ENCODE results near the gene SLIT3.

Gene SLIT3

DNA sequence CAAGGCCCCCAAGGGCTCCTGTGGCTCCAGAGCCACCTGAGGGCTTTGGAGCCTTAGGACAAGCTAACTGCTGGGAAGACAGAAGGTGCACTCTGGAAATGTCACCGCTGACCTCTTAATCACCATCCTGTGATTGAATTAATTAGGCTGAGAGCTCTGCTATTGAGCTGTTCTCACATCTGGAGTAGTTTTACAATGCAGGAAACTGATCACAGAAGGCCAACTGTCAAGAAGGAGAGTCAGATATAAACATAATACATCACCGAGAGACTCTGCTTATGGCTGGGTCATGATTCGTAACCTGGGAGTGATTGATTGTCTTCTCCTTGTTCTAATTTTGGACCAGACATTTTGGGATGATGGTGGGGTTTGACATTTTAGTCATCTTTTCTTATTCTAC is 226.1 kb downstream of the SLIT3 start:
- TF ChIP-seq, protein P1, sequence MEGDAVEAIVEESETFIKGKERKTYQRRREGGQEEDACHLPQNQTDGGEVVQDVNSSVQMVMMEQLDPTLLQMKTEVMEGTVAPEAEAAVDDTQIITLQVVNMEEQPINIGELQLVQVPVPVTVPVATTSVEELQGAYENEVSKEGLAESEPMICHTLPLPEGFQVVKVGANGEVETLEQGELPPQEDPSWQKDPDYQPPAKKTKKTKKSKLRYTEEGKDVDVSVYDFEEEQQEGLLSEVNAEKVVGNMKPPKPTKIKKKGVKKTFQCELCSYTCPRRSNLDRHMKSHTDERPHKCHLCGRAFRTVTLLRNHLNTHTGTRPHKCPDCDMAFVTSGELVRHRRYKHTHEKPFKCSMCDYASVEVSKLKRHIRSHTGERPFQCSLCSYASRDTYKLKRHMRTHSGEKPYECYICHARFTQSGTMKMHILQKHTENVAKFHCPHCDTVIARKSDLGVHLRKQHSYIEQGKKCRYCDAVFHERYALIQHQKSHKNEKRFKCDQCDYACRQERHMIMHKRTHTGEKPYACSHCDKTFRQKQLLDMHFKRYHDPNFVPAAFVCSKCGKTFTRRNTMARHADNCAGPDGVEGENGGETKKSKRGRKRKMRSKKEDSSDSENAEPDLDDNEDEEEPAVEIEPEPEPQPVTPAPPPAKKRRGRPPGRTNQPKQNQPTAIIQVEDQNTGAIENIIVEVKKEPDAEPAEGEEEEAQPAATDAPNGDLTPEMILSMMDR (IDR thresholded peaks at IDR 0.05; ENCODE audit: low read depth, low read length, missing control alignments): no peak
- H3K36me3 ChIP-seq (replicated peaks): no peaks in the 10 kb centered on the region
- no peaks in the 10 kb centered on the region for H3K27me3 ChIP-seq (replicated peaks)
- in situ Hi-C loops (cut with HindIII; ENCODE audit: low pct_ligation_motif_present, low sequenced_read_pairs): no loop called here
- no peak overlapping the region for H3K27ac ChIP-seq
- H3K4me3 ChIP-seq (ENCODE audit: low read depth, low read length): no peak overlapping the region
- DNase-seq: no peak

DNA sequence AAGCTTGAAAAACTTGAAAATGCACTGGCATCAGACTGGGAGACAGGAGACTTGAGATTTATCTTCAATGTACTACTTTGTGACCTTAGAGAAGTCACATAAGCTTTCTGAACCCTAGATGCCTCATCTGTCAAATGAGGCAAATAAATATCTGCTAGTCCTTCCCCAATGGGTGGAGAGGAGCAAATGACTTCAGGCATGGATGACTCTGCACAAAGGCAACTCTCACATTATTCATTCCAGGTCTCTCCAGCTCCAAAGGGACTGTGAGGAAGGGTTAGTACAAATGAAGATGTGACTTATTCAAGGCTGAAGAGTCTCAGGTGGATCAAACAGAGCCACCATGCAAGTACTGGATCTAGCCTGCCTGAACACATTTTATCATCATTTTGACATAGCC is 228.7 kb downstream of the SLIT3 start:
- no peak for DNase-seq
- TF ChIP-seq, protein P1 (IDR thresholded peaks at IDR 0.05; ENCODE audit: low read depth, low read length, missing control alignments): no peak
- Histone ChIP-seq H3K36me3 (replicated peaks) (no peaks in the 10 kb centered on the region), H3K27ac (no peak overlapping the region), H3K27me3 (replicated peaks) (no peaks in the 10 kb centered on the region), H3K4me3 (ENCODE audit: low read depth, low read length) (no peak overlapping the region)
- in situ Hi-C loops (cut with HindIII; ENCODE audit: low pct_ligation_motif_present, low sequenced_read_pairs): no loop called here

DNA sequence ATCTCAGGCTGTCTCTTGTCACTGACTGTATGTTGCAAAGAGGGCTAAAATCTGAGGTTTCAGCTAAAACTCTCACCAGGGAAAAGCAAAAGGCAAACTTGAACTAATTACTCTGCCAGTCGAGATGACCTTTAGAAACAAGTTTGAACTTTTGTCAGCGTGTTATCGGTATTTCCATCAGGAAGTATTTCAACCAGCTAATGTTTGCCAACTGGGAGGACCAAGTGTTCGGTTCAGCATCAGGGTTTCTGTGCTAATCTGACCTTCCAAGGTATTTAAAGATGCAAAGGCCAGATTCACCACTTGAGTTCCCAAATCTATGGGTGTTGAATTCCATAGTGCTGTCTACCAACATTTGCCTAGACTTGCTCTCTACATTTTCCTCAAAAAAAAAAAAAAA is 230.5 kb downstream of the SLIT3 start:
- Histone ChIP-seq H3K27me3 (replicated peaks) (no peaks in the 10 kb centered on the region), H3K4me3 (ENCODE audit: low read depth, low read length) (no peak overlapping the region), H3K36me3 (replicated peaks) (no peaks in the 10 kb centered on the region), H3K27ac (no peak overlapping the region)
- DNase-seq: no peak
- in situ Hi-C loops (cut with HindIII; ENCODE audit: low pct_ligation_motif_present, low sequenced_read_pairs): no loop called here
- TF ChIP-seq, protein P1 (IDR thresholded peaks at IDR 0.05; ENCODE audit: low read depth, low read length, missing control alignments): no peak

DNA sequence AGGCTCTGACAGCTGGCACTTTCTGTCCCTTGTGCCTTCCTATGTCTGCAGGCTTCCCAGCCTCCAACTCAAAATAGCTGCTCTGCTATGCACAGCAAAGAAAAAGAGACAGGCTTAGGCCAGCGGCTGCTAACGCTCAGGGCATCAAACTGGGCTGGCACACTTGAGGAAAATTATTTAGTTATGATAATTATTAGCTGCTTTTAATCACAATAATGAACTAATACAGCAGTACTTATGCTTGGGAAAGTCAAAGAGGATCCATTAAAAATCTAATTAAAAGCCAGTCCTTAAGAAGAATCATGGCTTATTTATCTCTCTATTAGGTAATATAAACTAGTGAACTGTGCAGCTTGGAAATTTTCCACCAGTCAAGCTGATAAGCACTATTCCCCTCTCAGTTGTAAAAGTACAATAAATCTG is 233.2 kb downstream of the SLIT3 start:
- in situ Hi-C loops (cut with HindIII; ENCODE audit: low pct_ligation_motif_present, low sequenced_read_pairs): no loop called here
- TF ChIP-seq, protein P1 (IDR thresholded peaks at IDR 0.05; ENCODE audit: low read depth, low read length, missing control alignments): no peak
- no peak overlapping the region for H3K27ac ChIP-seq
- no peak for DNase-seq
- no peaks in the 10 kb centered on the region for H3K27me3 ChIP-seq (replicated peaks)
- H3K4me3 ChIP-seq (ENCODE audit: low read depth, low read length): no peak overlapping the region
- H3K36me3 ChIP-seq (replicated peaks): no peaks in the 10 kb centered on the region

DNA sequence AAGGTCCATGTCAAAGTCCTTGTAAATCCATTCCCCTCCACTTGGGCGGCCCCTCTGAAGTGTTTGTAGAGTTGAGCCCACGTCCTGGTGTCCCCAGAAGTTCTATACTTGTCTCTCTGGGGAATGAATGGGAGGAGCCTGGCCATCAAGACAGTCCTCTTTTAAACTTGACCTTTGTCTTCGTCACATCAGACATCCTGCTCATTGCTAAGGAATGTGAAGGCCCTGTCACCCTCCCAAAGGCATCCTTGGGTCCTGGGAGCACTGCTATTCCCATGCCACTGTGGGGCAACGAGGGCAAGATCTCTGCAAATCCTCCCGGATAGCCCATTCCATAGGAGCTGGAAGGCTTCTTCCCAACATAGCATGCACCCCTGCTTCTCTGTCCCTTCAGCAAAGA is 235.5 kb downstream of the SLIT3 start:
- Histone ChIP-seq H3K4me3 (ENCODE audit: low read depth, low read length) (no peak overlapping the region), H3K27me3 (replicated peaks) (no peaks in the 10 kb centered on the region), H3K36me3 (replicated peaks) (no peaks in the 10 kb centered on the region), H3K27ac (no peak overlapping the region)
- DNase-seq: no peak
- in situ Hi-C loops (cut with HindIII; ENCODE audit: low pct_ligation_motif_present, low sequenced_read_pairs): no loop called here
- TF ChIP-seq, protein P1 (IDR thresholded peaks at IDR 0.05; ENCODE audit: low read depth, low read length, missing control alignments): no peak

DNA sequence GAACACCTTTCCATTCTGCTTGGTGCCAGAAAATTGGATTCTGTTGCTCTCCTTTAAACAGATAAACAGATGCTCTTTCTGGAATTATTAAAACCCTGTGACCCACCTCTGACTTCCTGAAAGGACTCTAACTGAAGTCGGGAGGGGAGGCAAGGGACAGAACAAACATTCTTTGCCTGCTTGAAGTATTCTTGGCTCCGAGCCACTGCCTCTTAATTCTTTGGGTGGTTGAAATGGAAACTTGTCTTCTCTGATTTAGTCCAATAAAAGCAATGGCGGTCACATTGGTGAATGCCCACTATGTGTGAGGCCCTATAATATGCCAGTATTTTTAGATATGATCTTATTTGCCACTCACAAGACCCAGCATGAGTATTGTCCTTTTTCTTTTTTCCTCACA is 236.8 kb downstream of the SLIT3 start:
- Histone ChIP-seq H3K36me3 (replicated peaks) (no peaks in the 10 kb centered on the region), H3K4me3 (ENCODE audit: low read depth, low read length) (no peak overlapping the region), H3K27me3 (replicated peaks) (no peaks in the 10 kb centered on the region), H3K27ac (no peak overlapping the region)
- peak; percentile 13 for DNase-seq
- in situ Hi-C loops (cut with HindIII; ENCODE audit: low pct_ligation_motif_present, low sequenced_read_pairs): no loop called here
- TF ChIP-seq, protein P1 (IDR thresholded peaks at IDR 0.05; ENCODE audit: low read depth, low read length, missing control alignments): no peak
